H1 (cell line): ENCODE data around the gene CPPED1. TPM values are rescaled to one million over a fixed set of nuclear protein-coding genes. Genes with fewer than 3 reads are reported as not detected.

Experiments
- CTCF ChIA-PET: fragments of 300-600 bp; sonication (Branson Sonifier 250); formaldehyde crosslinking; loops from one replicate; lab custom pipeline; 2021; ENCODE audit not compliant: partially characterized antibody; lab: Charles Lee
- POLR2A ChIA-PET: fragments of 300-600 bp; sonication (Branson Sonifier 250); formaldehyde crosslinking; loops from one replicate; lab custom pipeline; 2021; ENCODE audit warnings: inconsistent platforms; ENCODE audit not compliant: partially characterized antibody; lab: Charles Lee
- DNase-seq, 2 experiments: peaks; one replicate each; pipeline versions ENCODE4 v3.0.0 to v3.0.0-alpha.2; 2010 to 2022; ENCODE audit warnings: low spot score in 2 of 2, low read depth in 1 of 2, mixed read lengths in 1 of 2
- FAIRE-seq: peaks from 2 replicates; lab custom pipeline; 2011; peaks lifted over from hg19 to GRCh38; lab: Jason Lieb, UNC
- H2AFZ ChIP-seq: 2 replicates; pipeline ENCODE4 v1.8.1; 2012; ENCODE audit warnings: low read length, inconsistent platforms
- H2AK5ac ChIP-seq: 2 replicates; pipeline ENCODE4 v1.6.1; 2013; ENCODE audit warnings: low read depth, low read length
- H2BK120ac ChIP-seq: replicated peaks from 2 replicates; pipeline ENCODE3; 2013; ENCODE audit warnings: low read depth, low read length, inconsistent platforms
- H2BK12ac ChIP-seq: 2 replicates; pipeline ENCODE4 v1.6.1; 2013; ENCODE audit warnings: low read depth, low read length
- H2BK15ac ChIP-seq: 2 replicates; pipeline ENCODE4 v1.6.1; 2013; ENCODE audit warnings: low read length
- H2BK20ac ChIP-seq: 2 replicates; pipeline ENCODE4 v1.6.1; 2013; ENCODE audit warnings: low read length
- H2BK5ac ChIP-seq: 2 replicates; pipeline ENCODE4 v1.6.1; 2013; ENCODE audit warnings: low read depth, low read length
- H3K14ac ChIP-seq: 2 replicates; pipeline ENCODE4 v1.6.1; 2013; ENCODE audit warnings: inconsistent platforms; ENCODE audit not compliant: insufficient read length
- H3K18ac ChIP-seq: 2 replicates; pipeline ENCODE4 v1.6.1; 2013; ENCODE audit warnings: low read length; ENCODE audit errors: extremely low read depth
- H3K23ac ChIP-seq: 2 replicates; pipeline ENCODE4 v1.6.1; 2013; ENCODE audit warnings: inconsistent platforms; ENCODE audit not compliant: insufficient read length
- H3K23me2 ChIP-seq: 2 replicates; pipeline ENCODE4 v1.6.1; 2013; ENCODE audit warnings: low read depth, low read length
- H3K27ac ChIP-seq: 2 replicates; pipeline ENCODE4 v1.6.1; 2011; ENCODE audit warnings: low read depth, low read length, inconsistent platforms
- H3K27me3 ChIP-seq, 4 experiments: replicated peaks in 1 of 4; 1 replicate in 1 of 4; 2 replicates in 3 of 4; pipeline versions ENCODE4 v1.6.1 to v1.8.1; 2011 to 2013; ENCODE audit warnings: low read length in 3 of 4, mild to moderate bottlenecking in 3 of 4, inconsistent platforms in 2 of 4, mixed read lengths in 2 of 4, moderate library complexity in 1 of 4; ENCODE audit not compliant: control insufficient read depth in 3 of 4, insufficient read depth in 3 of 4; ENCODE audit errors: extremely low read depth in 1 of 4
- H3K36me3 ChIP-seq, 4 experiments: 2 replicates each; pipeline versions ENCODE4 v1.6.1 to v1.8.1; 2011 to 2013; ENCODE audit warnings: mild to moderate bottlenecking in 4 of 4, low read length in 3 of 4, moderate library complexity in 2 of 4, control low read depth in 1 of 4, inconsistent platforms in 1 of 4; ENCODE audit not compliant: insufficient read depth in 4 of 4, control insufficient read depth in 2 of 4
- H3K4ac ChIP-seq: replicated peaks from 2 replicates; pipeline ENCODE3; 2013; ENCODE audit warnings: low read length, low read depth, mixed read lengths, inconsistent platforms; ENCODE audit not compliant: insufficient read length
- H3K4me1 ChIP-seq, 4 experiments: replicated peaks in 1 of 4; 1 replicate in 1 of 4; 2 replicates in 3 of 4; pipeline versions ENCODE4 v1.6.1 to v1.8.1; 2011 to 2013; ENCODE audit warnings: low read length in 3 of 4, inconsistent platforms in 2 of 4, mixed read lengths in 1 of 4; ENCODE audit not compliant: insufficient read depth in 4 of 4, control insufficient read depth in 3 of 4
- H3K4me2 ChIP-seq, 2 experiments: 2 replicates each; pipeline versions ENCODE4 v1.6.1 to v1.8.1; 2011 to 2013; ENCODE audit warnings: low read depth in 2 of 2, low read length in 2 of 2, control low read depth in 1 of 2, inconsistent platforms in 1 of 2, mild to moderate bottlenecking in 1 of 2; ENCODE audit not compliant: insufficient read depth in 1 of 2
- H3K4me3 ChIP-seq, 4 experiments: fragments of 200-600, 300-600 bp in 1 of 4; sonication (generic), shearing (Covaris generic), sonication (Bioruptor Twin) in 1 of 4; 2 replicates each; pipeline versions ENCODE4 v1.5.1 to v1.8.1; 2011 to 2016; ENCODE audit warnings: low read length in 4 of 4, low read depth in 3 of 4, control low read depth in 2 of 4, inconsistent platforms in 2 of 4, mild to moderate bottlenecking in 2 of 4, mixed read lengths in 1 of 4, moderate library complexity in 1 of 4; ENCODE audit not compliant: insufficient read depth in 2 of 4; ENCODE audit errors: extremely low read depth in 1 of 4
- H3K56ac ChIP-seq: replicated peaks from 2 replicates; pipeline ENCODE3; 2013; ENCODE audit warnings: low read depth, mild to moderate bottlenecking, mixed read lengths, low read length, inconsistent platforms; ENCODE audit not compliant: insufficient read length
- H3K79me1 ChIP-seq: 2 replicates; pipeline ENCODE4 v1.6.1; 2013; ENCODE audit warnings: low read depth, low read length, control low read depth
- H3K79me2 ChIP-seq, 2 experiments: 2 replicates each; pipeline versions ENCODE4 v1.6.1 to v1.8.1; 2012 to 2013; ENCODE audit warnings: low read length in 2 of 2, mild to moderate bottlenecking in 2 of 2, inconsistent platforms in 1 of 2; ENCODE audit not compliant: insufficient read depth in 2 of 2, control insufficient read depth in 1 of 2
- H3K9ac ChIP-seq, 4 experiments: replicated peaks in 1 of 4; 1 replicate in 1 of 4; 2 replicates in 3 of 4; pipeline versions ENCODE4 v1.6.1 to v1.8.1; 2011 to 2013; ENCODE audit warnings: low read depth in 3 of 4, low read length in 3 of 4, control low read depth in 2 of 4, mild to moderate bottlenecking in 2 of 4, moderate library complexity in 2 of 4, inconsistent platforms in 1 of 4; ENCODE audit errors: extremely low read depth in 1 of 4
- H3K9me3 ChIP-seq, 2 experiments: 2 replicates each; pipeline versions ENCODE4 v1.6.1 to v1.8.1; 2012 to 2013; ENCODE audit warnings: mild to moderate bottlenecking in 2 of 2, moderate library complexity in 2 of 2, control low read depth in 1 of 2, inconsistent platforms in 1 of 2, low read depth in 1 of 2, low read length in 1 of 2, mixed read lengths in 1 of 2; ENCODE audit not compliant: insufficient read depth in 2 of 2
- H4K20me1 ChIP-seq, 2 experiments: replicated peaks in 1 of 2; 2 replicates each; pipeline versions ENCODE3 to v1.8.1; 2011 to 2013; ENCODE audit warnings: inconsistent platforms in 2 of 2, low read length in 2 of 2, mild to moderate bottlenecking in 1 of 2; ENCODE audit not compliant: insufficient read depth in 2 of 2, control insufficient read depth in 1 of 2
- H4K5ac ChIP-seq: 2 replicates; pipeline ENCODE4 v1.6.1; 2013; ENCODE audit warnings: low read length, low read depth, mixed read lengths, inconsistent platforms; ENCODE audit not compliant: insufficient read length
- H4K8ac ChIP-seq: 2 replicates; pipeline ENCODE4 v1.8.0; 2013; ENCODE audit warnings: mild to moderate bottlenecking, moderate library complexity, low read length, inconsistent platforms; ENCODE audit not compliant: insufficient read depth; ENCODE audit errors: extremely low read depth
- H4K91ac ChIP-seq: replicated peaks from 2 replicates; pipeline ENCODE3; 2013; ENCODE audit warnings: low read length, mixed read lengths, inconsistent platforms; ENCODE audit not compliant: insufficient read length
- ATF2 ChIP-seq: IDR thresholded peaks from 2 replicates; pipeline ENCODE4 v1.6.1; 2012; ENCODE audit warnings: low read length, inconsistent platforms
- ATF3 ChIP-seq: IDR thresholded peaks from 2 replicates; pipeline ENCODE4 v1.6.1; 2011; ENCODE audit warnings: low read depth, mild to moderate bottlenecking, low read length; ENCODE audit not compliant: insufficient read depth
- CHD1 ChIP-seq: IDR thresholded peaks from 2 replicates; pipeline ENCODE4 v1.6.1; 2012; ENCODE audit warnings: low read depth, low read length, improper control_type of control experiment
- FOSL1 ChIP-seq: IDR thresholded peaks from 2 replicates; pipeline ENCODE4 v1.6.1; 2011; ENCODE audit warnings: mild to moderate bottlenecking, low read depth, low read length, moderate library complexity; ENCODE audit not compliant: insufficient read depth
- HDAC2 ChIP-seq, 2 experiments: fragments of 300-600 bp in 1 of 2; sonication (generic) in 1 of 2; IDR thresholded peaks; 2 replicates each; pipeline ENCODE4 v1.6.1; 2011 to 2012; ENCODE audit warnings: low read depth in 2 of 2, low read length in 2 of 2, mild to moderate bottlenecking in 2 of 2, moderate library complexity in 2 of 2, borderline replicate concordance in 1 of 2, inconsistent platforms in 1 of 2
- KDM1A ChIP-seq: fragments of 200-600, 300-600 bp; sonication (generic); IDR thresholded peaks from 2 replicates; pipeline ENCODE4 v1.7.1; 2016; ENCODE audit warnings: mild to moderate bottlenecking, low read length, borderline replicate concordance
- WGBS, 2 experiments: shearing (Covaris generic) in 1 of 2; methylation state at CpG; one replicate each; pipeline versions ENCODE4 v1.1.6 to v1.1.7; 2013 to 2015; ENCODE audit warnings: low lambda C conversion rate in 2 of 2, mixed read lengths in 2 of 2, inconsistent platforms in 1 of 2, low coverage in 1 of 2, missing lambda C conversion rate in 1 of 2; ENCODE audit not compliant: insufficient replicate concordance in 2 of 2, insufficient coverage in 1 of 2, insufficient read length in 1 of 2; ENCODE audit errors: extremely low coverage in 1 of 2, missing lambda C conversion rate in 1 of 2; 5-methylcytosine and 5-hydroxymethylcytosine counted together
- polyA plus RNA-seq, 7 experiments: library from polyadenylated mRNA; depleted of rRNA in 3 of 7; stranded (reverse) in 5 of 7; unstranded in 2 of 7; fragments of >200 nt in 5 of 7; fragments of 200-250 nt in 2 of 7; gene quantifications; 1 replicate in 5 of 7; 2 replicates in 1 of 7; 4 replicates in 1 of 7; pipeline versions ENCODE4 v1.2.1 to v1.2.3, GENCODE V29; 2011 to 2013; ENCODE audit warnings: missing spikeins in 2 of 7, mixed read lengths in 2 of 7
- total RNA-seq: library from RNA; stranded (reverse); fragmentation: NEBNext Ultra II Directional; extraction: Animal tissue kit (Norgen Biotek cat#: 25700); gene quantifications from 2 replicates; pipeline ENCODE4 v1.2.1, GENCODE V29; 2021

The CPPED1 gene
- total and polyA plus RNA-seq, 2 of the 8 experiments (the other 6 are each of a cell fraction or from before 2014, with no cell fraction given) = 3.5 to 11.2 TPM

- Histone ChIP-seq H2AFZ (no peak overlapping the region), H3K23ac (no peak overlapping the region), H2BK15ac (no peak overlapping the region), H3K56ac (no peak overlapping the region), H3K14ac (no peak overlapping the region), H3K79me2 (no peaks in the 10 kb centered on the region), H4K8ac (no peak overlapping the region), H3K4me3 (no peak overlapping the region), H3K23me2 (no peaks in the 10 kb centered on the region), H3K27me3 (no peaks in the 10 kb centered on the region), H3K79me1 (no peaks in the 10 kb centered on the region), H3K4ac (no peak overlapping the region), H2BK20ac (no peak overlapping the region), H3K36me3 (no peaks in the 10 kb centered on the region; a peak in 1 of 8 replicates), H3K27ac (no peak overlapping the region), H3K18ac (no peak overlapping the region), H4K20me1 (no peaks in the 10 kb centered on the region), H2BK5ac (no peak overlapping the region), H4K91ac (no peak overlapping the region), H2AK5ac (no peak overlapping the region), H2BK120ac (no peak overlapping the region), H3K4me1 (peaks cover 0 to 10% (median 4%) of the 10 kb centered on the region in 4 experiments; a peak in 4 of 7 replicates), H4K5ac (no peak overlapping the region), H2BK12ac (no peak overlapping the region), H3K9ac (no peak overlapping the region), H3K4me2 (no peak overlapping the region), H3K9me3 (no peaks in the 10 kb centered on the region)
- 88% methylated on average over 8 of the region's 8 CpGs; no CpG with 5 or more reads in 1 of the 2 experiments for WGBS, 2 experiments
- POLR2A ChIA-PET = interaction anchor here (1.2 kb wide), 1 partner anchor 9 kb away, joined by 4 read pairs; no protein-coding TSS in a partner anchor
- DNase-seq = no peak
- CTCF ChIA-PET = no interaction called here
- FAIRE-seq = no peak
- no peak for TF ChIP-seq KDM1A
- no peak for TF ChIP-seq CHD1
- no peak for TF ChIP-seq FOSL1
- TF ChIP-seq ATF2 = no peak
- no peak for TF ChIP-seq ATF3
- no peak for TF ChIP-seq HDAC2 (IDR thresholded peaks at IDR 0.05; ENCODE audit: borderline replicate concordance in 1 of 2, low read depth in 2 of 2, low read length in 2 of 2)
Measured at GRCh38 chr16:12609937-12610699, 193.6 kb downstream of the CPPED1 start.
